Nucleus accumbens (tissue), 56 donors: ENCODE measurements around the gene ITGA4.
A peak's percentile ranks its signal among the peaks of the same experiment; 100 is the strongest.
"Not testable (repeated sequence)": the region's sequence is repeated elsewhere in the genome, so short reads cannot be mapped to it uniquely, and the experiment has no call there.

Source experiments
- DNase-seq, 56 donors: peaks; one replicate each; lab custom pipeline; 2025; lab: John Stamatoyannopoulos, UW

The ITGA4 gene

DNA sequence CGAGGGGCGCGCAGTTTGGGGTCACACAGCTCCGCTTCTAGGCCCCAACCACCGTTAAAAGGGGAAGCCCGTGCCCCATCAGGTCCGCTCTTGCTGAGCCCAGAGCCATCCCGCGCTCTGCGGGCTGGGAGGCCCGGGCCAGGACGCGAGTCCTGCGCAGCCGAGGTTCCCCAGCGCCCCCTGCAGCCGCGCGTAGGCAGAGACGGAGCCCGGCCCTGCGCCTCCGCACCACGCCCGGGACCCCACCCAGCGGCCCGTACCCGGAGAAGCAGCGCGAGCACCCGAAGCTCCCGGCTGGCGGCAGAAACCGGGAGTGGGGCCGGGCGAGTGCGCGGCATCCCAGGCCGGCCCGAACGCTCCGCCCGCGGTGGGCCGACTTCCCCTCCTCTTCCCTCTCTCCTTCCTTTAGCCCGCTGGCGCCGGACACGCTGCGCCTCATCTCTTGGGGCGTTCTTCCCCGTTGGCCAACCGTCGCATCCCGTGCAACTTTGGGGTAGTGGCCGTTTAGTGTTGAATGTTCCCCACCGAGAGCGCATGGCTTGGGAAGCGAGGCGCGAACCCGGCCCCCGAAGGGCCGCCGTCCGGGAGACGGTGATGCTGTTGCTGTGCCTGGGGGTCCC is at the start of gene ITGA4:
Gene ITGA4 (plus strand): TSS at position 266 of the 620 bp plus-strand sequence. CDS start 269 bp downstream, at position 535.
- DNase-seq = peak in 11 of 56 donors; percentile 1 to 46 (median 6)

DNA sequence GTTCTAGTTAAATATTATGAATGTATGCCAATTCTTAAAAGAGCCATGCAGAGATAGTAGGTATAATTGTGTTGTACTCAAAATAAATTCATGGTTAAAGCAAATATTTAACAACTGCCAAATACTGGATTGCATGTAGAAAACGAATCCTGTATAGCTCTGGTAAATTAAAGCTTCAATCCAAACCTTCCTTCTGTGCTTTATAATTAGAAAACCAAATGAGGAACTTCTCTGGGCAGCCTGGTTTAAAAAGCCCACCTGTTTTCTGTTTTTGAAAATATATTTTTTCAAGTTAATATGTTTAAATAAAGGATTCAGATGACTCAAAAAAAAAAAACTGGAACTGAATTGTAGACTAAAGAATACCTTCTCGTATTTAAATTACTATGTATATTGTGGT is 48.3 kb upstream of the ITGA4 start:
- DNase-seq = no peak

DNA sequence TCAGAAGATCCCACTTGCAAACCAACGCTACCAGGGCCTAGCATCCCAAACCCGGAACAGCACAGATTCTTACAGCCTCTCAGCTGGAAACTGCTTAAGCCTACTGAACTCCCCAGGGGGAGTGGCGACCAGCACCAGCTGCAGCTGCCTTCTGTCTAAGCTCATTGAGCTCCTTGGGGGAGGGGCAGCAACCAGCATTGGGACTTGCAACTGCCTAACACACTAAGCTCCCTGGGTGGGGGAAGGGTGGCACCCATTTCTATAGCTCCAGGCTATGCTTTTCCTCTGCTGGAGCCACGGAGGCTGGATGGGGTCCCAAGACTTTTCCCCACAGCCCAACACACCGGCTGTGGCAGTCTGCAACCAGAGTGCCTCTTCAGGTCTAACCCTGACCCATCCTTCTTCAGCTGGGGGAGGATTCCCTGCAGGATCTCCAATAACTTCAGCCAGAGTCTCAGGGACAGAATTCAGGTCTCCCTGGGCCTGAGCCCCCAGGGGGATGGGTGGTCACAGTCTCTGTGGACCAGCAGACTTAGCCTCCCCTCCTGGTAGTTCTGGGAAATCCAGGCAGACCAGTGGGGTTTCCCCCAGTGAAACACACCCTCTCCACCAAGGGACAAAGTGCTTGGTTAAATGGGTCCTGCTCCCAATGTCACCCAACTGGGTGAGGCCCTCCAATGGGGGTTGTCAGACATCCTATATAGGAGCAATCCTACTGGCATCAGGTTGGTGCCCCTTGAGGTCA is 45.9 kb upstream of the ITGA4 start:
- peak in 4 of 56 donors; percentile 1 to 5 (median 2) for DNase-seq

DNA sequence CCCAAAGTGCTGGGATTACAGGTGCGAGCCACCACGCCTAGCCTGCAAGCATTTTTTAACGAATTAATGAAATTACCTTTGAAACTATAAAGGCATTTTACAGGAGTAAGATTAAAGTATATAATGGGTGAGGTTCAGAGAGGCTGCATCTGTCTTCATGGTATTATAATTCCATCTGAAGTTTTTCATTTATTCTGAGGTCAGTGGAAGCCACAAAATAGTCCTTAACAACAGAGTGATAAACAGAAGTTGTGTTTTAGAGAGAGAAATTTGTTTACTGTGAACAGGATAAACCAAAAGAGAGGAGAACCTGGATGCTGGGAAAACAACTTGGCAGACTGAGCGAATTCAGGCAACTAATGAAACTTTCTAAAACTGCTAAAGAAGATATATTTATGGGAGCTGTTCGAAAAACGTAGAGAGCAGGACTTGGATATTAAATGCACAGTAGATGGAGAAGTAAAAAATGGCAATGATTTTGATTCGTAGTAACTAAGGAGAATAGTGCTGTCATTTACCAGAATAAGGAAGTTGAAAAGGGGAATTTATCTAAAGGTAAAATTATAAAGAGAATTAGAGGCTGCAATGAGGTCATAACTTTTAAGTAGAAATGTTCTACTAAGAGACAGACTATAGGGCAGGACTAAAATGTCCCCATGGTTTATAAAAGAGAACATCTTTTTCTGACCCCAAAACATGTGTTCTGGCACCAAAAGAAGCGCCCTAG is 37.9 kb upstream of the ITGA4 start:
- no peak for DNase-seq

DNA sequence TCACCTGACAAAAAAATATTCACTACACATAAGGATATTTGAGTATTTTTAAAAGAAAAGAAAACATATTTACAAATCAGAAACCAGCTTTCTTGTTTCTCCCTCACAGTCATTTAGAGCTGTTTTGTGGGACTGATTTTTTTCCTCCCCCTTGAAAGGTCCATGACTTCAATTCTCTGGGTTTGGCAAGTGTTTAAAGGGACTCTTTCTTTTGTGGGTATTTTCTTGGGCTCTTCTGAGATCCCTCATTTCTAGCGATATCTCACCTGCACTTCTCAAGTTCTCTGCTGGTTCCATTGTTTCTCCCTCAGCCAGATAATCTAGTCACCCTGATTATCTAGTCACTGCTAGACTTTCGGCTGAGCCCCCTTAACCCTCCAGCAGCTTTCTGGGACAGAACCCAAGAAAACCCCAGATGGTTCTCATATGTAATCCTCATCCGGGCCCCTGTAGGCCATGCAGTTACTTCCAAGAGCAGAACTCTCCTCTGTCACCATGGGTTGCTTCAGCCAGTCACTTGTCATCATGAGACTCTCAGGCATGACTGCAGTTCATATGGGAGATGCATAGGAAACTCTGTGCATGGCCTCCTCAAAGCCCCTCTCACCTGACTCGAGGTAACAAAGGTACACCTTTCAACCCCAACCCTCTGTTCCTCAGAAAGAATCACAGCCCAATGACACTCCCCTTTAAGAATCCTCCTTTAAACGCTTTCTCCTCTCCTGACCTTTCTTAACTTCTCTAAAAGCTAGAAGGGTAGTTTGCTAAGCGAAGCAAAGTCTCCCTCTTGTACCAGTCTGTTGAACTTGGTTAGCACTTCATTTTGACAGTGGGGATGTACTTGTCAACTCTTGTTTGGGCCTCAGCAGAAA is 36.7 kb upstream of the ITGA4 start:
- no peak for DNase-seq

DNA sequence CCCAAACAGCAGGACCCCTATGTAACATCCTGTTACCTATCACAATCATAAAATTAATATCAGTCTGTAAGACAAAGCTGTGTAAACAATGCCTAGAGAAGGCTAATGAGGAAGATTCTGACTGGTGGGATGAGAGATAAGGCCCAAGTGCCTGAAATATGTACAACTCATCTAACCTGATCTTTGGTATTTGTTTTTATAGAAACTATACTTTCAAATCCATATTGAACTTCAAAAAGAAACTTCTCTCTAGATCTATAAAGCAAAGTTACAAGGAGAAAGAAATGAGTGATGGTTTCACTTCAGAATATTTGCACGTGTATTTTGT is 36.1 kb upstream of the ITGA4 start:
- no peak for DNase-seq

DNA sequence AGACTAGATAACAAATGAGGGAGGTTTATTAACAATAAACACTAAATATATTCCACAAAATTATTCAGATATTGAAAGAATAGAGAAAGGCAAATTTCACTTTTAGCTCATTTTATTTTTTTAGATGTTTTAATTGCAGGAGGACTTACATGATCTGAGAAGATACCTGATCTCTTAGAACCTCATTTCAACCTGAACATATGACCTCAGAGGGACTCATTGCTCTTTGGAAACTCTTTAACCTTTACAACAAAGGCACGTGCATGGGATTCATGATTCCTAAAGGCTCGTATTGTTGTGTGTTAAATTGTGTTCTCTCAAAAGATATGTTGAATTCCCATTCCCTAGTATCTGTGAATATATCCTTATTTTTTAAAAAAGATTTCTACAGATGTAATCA is 35.7 kb upstream of the ITGA4 start:
- no peak for DNase-seq

DNA sequence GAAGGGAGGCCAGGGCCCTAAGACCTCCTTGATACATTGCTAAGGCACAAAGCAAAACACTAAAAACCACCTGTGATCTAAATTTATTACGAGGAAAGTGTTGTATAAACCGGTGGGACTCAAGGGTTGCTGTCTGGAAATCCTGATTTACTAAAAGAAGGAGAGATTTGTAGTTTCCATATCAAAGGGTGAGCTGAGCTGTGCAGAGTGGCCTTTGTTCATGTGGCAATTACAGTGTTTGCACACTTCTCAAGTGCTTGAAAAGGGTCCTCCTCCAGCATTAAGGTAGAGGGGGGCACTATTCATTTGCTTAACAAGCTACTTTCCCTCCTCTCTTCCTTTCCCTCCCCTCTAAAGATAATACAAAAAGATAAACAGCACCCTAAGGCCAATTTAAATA is 30.5 kb upstream of the ITGA4 start:
- no peak for DNase-seq

DNA sequence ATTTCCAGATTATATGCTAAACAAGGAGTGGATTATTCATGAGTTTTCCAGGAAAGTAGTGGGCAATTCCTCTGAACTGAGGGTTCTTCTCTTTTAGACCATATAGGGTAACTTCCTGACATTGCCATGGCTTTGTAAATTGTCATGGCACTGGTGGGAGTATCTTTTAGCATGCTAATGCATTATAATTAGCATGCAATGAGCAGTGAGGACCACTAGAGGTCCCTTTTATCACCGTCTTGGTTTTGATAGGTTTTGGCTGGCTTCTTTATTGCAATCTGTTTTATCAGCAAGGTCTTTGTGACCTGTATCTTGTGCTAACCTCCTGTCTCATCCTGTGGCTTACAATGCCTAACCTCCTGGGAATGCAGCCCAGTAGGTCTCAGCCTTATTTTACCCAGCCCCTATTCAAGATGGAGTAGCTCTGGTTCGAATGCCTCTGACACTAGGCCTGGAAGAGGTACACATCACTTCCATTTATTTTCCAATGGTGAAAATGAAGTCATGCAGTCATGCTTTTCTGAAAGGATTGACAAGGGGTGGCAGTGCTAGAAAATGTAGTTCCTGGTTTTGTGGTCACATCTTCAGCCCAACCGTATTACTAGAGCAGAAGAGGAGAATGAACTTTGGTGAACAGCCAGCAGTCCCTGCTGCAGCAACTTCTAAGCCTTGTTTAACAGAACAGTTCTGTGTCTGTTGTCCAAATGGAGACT is 26.6 kb upstream of the ITGA4 start:
- no peak for DNase-seq

DNA sequence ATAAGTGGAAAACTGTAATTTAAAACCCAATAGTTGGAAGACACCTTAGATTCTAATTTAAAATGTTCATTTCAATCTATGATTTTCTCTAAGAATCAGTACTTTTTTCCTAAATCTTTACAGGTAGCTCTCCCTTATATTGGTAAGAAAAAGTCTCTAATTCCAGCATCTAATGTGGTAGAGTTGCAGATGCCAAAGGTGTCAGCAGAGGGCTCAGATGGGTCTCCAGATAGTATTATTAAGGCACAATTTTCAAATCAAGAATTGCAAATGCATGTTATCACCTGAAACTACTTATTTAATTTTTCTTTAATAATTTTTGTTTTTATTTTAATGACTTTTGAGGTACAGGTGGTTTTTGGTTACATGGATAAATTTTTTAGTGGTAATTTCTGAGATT is 25.5 kb upstream of the ITGA4 start:
- no peak for DNase-seq

DNA sequence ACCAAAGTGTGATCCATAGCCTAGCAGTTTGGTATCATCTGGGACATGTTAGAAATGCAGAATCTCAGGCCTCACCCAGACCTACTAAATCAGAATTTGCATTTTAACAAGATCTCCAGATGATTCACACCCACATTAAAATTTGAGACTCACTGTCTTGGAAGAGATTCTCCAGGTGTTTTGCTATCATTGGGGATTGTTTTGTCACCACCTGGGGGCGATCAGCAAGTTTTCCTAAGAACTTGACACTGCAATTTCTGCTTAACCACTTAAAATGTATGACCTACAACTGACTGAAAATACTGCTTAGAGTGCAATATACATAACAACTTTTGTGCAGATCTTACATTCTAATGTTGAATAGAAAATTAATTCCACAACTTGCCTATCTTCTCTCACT is 18.9 kb upstream of the ITGA4 start:
- no peak for DNase-seq

DNA sequence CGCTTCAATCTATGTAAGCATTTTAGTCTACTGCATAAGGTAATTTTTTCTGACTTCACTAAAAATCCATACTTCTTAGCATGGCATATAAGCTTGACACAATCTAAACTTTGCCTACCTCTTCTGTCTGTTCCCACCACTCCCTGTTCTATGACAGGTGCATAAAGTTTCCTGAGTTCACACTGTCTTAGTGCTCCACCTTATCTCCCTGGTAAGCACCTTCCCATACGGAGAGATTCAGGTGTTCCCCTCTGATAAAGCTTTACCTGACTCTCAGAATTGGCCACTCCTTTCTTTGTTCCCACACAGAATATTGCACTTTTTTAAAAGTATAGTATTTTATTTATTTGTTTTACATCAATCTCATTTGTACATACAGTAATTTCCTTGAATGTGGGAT is 16.8 kb upstream of the ITGA4 start:
- DNase-seq = no peak

DNA sequence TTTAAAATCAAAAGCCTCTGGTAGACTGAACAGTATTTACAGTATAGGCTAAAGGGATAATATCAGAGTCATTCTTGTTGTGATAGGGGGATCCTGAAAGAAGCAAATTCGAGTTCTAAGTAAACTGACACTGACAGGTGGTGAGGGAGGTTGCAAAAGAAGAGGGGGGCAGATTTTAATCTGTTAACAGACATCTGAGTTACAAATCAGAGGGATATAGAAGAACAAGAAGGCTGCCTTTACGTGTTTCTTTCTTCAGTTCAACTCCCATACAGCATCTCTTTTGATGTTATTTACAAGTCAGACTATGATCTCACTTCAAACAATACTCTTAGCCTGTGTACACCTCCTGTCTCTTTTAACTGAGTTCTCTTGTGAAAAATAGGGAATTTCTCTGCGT is 16.3 kb upstream of the ITGA4 start:
- DNase-seq = no peak

DNA sequence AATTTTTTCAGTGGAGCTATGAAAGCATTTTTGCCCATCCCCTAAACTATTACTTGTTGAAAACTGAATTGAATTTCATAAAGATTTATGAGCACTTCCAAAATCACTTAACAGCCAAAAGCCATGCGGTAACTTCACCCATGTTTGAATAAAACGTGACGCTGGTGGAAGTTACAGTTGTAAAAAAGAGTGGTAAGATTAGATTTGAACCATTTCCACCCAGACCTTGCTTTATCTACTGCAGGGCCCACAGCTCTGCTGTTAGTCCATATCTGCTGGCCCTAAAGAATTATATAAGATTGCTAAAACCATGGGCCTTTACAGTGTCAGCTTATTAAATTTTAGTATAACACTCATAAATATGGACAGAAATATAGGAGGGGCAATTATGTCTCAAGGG is 15.5 kb upstream of the ITGA4 start:
- DNase-seq = no peak

DNA sequence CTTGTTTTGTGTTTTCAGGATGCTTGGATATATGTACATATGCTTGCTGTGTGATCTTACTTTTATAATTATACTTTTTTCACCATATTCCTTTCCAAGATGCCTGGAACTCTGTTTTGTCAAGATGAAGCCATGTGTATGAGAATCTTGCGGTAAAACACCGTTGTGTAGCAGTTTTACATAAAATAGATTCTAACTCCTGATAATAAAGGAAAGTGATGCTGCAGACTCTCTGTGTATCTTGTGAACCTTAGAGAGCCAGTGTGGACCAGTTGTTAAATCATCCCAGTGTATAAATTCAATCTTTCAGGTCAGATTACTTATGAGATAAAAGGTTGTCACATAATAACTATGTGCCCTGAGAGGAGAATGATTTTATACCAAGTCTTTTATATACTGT is 12.5 kb upstream of the ITGA4 start:
- no peak for DNase-seq

DNA sequence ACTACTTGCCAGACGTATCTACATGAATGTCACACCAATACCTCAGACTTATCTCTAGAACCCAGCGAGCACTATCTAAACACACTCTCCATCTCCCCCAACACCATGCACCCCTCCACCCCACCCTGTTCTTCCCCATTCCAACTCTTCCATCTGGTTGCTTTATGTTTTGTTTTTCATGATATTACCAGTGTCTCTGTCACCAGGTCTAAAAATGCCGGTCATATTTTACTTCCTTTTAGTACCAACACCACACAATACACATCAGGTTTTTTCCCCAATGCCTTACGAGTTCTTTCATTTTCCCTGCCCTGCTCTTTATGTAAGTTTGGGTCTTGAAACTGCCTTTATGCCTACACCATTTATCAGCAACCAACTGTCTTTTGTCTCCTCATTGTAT is 10.2 kb upstream of the ITGA4 start:
- DNase-seq = no peak

DNA sequence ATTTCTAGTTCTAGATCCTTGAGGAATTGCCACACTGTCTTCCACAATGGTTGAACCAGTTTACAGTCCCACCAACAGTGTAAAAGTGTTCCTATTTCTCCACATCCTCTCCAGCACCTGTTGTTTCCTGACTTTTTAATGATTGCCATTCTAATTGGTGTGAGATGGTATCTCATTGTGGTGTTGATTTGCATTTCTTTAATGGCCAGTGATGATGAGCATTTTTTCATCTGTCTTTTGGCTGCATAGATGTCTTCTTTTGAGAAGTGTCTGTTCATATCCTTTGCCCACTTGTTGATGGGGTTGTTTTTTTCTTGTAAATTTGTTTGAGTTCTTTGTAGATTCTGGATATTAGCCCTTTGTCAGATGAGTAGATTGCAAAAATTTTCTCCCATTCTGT is 7.9 kb upstream of the ITGA4 start:
- DNase-seq = not testable (repeated sequence)

DNA sequence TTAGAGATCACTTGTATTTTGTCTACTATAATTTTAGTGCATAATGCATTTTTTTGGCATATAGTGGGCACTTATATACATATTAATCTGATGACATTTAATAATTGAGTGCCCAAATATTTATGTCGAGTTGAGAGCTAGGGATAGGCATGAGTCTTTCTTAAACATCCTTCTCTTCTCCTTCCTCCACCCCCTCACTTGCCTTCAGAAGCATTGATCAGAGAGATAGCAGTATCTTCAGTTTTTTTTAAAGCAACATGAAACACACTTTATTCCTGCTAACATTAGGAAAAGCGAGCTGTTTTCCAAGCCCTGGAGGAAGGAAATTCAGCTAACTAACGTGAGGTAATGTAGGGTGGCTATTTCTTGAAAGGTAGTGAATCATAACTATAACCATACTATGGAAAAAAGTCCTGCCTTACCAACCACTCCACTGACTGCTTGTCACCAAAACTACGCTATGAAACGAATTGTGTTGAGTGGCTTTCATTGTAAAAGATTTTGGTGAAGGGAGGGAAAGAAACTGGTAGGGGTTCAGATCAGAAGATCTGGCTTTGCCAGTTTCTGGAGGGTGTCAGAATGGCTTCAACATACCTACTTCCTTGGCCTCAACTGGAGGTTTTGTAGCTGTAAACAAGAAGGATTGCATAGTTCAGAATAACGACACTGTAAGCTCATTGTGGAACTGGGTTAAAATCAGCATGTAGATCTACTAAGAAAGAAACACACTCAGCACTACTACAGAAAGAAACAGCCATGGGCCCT is 2.3 kb upstream of the ITGA4 start:
- no peak for DNase-seq

DNA sequence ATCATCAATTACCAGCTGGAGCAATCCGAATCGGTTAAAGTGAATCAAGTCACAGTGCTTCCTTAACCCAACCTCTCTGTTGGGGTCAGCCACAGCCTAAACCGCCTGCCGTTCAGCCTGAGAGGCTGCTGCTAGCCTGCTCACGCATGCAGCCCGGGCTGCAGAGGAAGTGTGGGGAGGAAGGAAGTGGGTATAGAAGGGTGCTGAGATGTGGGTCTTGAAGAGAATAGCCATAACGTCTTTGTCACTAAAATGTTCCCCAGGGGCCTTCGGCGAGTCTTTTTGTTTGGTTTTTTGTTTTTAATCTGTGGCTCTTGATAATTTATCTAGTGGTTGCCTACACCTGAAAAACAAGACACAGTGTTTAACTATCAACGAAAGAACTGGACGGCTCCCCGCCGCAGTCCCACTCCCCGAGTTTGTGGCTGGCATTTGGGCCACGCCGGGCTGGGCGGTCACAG is 496 bp upstream of the ITGA4 start:
- no peak for DNase-seq
